Nephron (organoid): ENCODE results near the gene PEAK1.

Source experiments
- H3K27ac Mint-ChIP-seq, 3 experiments: 2 replicates each; pipeline ENCODE4 v1.8.0; 2020; ENCODE audit warnings: mixed read lengths in 3 of 3, mild to moderate bottlenecking in 2 of 3, moderate library complexity in 1 of 3
- H3K27me3 Mint-ChIP-seq: 2 replicates; pipeline ENCODE4 v1.8.0; 2021; ENCODE audit warnings: low read depth, mild to moderate bottlenecking, moderate library complexity, mixed read lengths
- H3K36me3 Mint-ChIP-seq: 2 replicates; pipeline ENCODE4 v1.8.0; 2020; ENCODE audit warnings: low read depth, mixed read lengths
- H3K4me1 Mint-ChIP-seq: 2 replicates; pipeline ENCODE4 v1.8.0; 2020; ENCODE audit warnings: mixed read lengths
- H3K4me3 Mint-ChIP-seq, 3 experiments: 2 replicates each; pipeline ENCODE4 v1.8.0; 2020; ENCODE audit warnings: mild to moderate bottlenecking in 3 of 3, mixed read lengths in 3 of 3, moderate library complexity in 2 of 3
- H3K9me3 Mint-ChIP-seq: 2 replicates; pipeline ENCODE4 v1.8.0; 2020; ENCODE audit warnings: mixed read lengths
- CTCF ChIP-seq, 3 experiments: fragments of 200-600 bp; sonication (generic); IDR thresholded peaks; one replicate each; pipeline ENCODE4 v1.5.0; 2021; ENCODE audit warnings: antibody characterized with exemption in 3 of 3; ENCODE audit not compliant: unreplicated experiment in 3 of 3

Gene PEAK1

GRCh38 chr15:77096541-77096940 is 323.4 kb downstream of the PEAK1 start:
- no peak for TF ChIP-seq CTCF (IDR thresholded peaks at IDR 0.05; ENCODE audit: unreplicated experiment in 3 of 3)
- no peaks in the 10 kb centered on the region for H3K9me3 Mint-ChIP-seq
- peaks cover 7% of the 10 kb centered on the region for H3K27me3 Mint-ChIP-seq
- no peak overlapping the region for H3K27ac Mint-ChIP-seq
- H3K4me1 Mint-ChIP-seq = peaks cover 16% of the 10 kb centered on the region
- no peaks in the 10 kb centered on the region for H3K36me3 Mint-ChIP-seq
- H3K4me3 Mint-ChIP-seq = no peak overlapping the region

DNA sequence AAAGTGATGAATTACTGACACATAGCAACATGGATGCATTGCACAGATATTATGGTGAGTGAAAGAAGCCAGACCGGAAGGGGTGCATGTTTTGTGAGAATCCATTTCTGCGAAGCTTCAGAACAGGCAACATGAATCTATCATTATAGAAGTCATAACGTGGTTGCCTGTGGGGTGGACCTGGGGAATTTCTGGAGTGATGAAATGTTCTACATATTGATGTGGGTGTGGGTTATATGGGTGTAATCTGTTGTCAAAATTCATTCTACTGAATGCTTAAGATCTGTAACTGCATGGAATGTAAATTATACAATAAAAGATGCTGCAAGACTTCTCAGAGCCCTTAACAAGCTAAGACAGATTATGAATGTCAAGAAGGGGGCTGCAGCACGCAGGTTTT is 323.8 kb downstream of the PEAK1 start:
- H3K36me3 Mint-ChIP-seq = no peaks in the 10 kb centered on the region
- peaks cover 16% of the 10 kb centered on the region for H3K4me1 Mint-ChIP-seq
- H3K9me3 Mint-ChIP-seq = no peaks in the 10 kb centered on the region
- peaks cover 7% of the 10 kb centered on the region for H3K27me3 Mint-ChIP-seq
- no peak for TF ChIP-seq CTCF (IDR thresholded peaks at IDR 0.05; ENCODE audit: unreplicated experiment in 3 of 3)
- H3K27ac Mint-ChIP-seq = peak overlapping the region in 1 of 3 experiments; percentile 8
- H3K4me3 Mint-ChIP-seq = no peak overlapping the region

- peaks cover 7% of the 10 kb centered on the region for H3K27me3 Mint-ChIP-seq
Observed at GRCh38 chr15:77094397-77095030, 325.4 kb downstream of the PEAK1 start.

GRCh38 chr15:77093436-77093835 is 326.5 kb downstream of the PEAK1 start:
- H3K4me3 Mint-ChIP-seq = no peak overlapping the region
- peaks cover 7% of the 10 kb centered on the region for H3K27me3 Mint-ChIP-seq
- H3K4me1 Mint-ChIP-seq = peaks cover 16% of the 10 kb centered on the region
- no peaks in the 10 kb centered on the region for H3K36me3 Mint-ChIP-seq
- TF ChIP-seq CTCF (IDR thresholded peaks at IDR 0.05; ENCODE audit: unreplicated experiment in 3 of 3) = no peak
- H3K27ac Mint-ChIP-seq = no peak overlapping the region
- H3K9me3 Mint-ChIP-seq = no peaks in the 10 kb centered on the region

More at GRCh38 chr15:77094397-77095030, 325.4 kb downstream of the PEAK1 start:
- TF ChIP-seq CTCF (IDR thresholded peaks at IDR 0.05; ENCODE audit: unreplicated experiment in 3 of 3) = no peak
- Mint-ChIP-seq H3K4me1 (peaks cover 16% of the 10 kb centered on the region), H3K9me3 (no peaks in the 10 kb centered on the region), H3K27ac (no peak overlapping the region), H3K4me3 (no peak overlapping the region), H3K36me3 (no peaks in the 10 kb centered on the region)

DNA sequence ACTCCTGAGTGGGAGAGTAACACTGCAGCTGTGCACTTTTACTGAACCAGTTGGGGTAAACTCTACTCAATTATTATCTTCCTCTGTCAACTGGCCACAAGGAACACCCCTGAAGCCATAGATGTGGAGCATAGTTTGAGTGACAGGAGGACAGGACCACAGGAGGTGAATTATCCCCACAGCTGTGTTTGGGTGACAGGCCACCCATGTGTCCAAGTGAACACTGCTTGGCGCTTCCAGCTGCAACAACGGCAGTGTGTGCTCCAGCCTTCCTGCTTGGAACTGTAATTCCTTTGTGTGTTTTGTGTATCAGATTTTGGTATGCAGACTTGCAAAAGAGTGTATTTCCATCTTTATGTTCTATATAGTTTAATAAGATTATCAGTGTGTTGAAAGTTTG is 328.8 kb downstream of the PEAK1 start:
- Mint-ChIP-seq H3K36me3 (no peaks in the 10 kb centered on the region), H3K4me1 (peaks cover 3% of the 10 kb centered on the region), H3K4me3 (no peak overlapping the region), H3K27me3 (no peaks in the 10 kb centered on the region), H3K27ac (no peak overlapping the region), H3K9me3 (no peaks in the 10 kb centered on the region)
- no peak for TF ChIP-seq CTCF (IDR thresholded peaks at IDR 0.05; ENCODE audit: unreplicated experiment in 3 of 3)

DNA sequence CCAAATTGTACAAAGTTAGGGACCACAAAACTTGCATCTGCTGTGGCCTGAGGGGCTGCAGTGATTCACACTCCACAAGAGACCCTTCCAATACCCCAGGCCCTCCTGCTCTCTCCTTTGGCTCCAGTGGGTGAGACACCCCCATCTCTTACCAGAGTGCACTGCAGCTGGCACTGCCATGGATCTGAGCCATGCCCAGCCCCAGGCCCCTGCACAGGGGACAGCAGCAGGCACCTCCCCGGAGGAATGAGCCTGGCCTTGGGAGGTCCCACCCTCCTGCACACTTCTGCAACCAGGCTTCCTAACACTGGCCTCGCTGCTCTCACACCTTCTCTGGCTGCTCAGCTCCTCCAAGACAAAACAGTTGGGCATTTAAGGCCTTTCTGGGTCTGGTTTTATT is 332.7 kb downstream of the PEAK1 start:
- no peak for TF ChIP-seq CTCF (IDR thresholded peaks at IDR 0.05; ENCODE audit: unreplicated experiment in 3 of 3)
- H3K36me3 Mint-ChIP-seq = no peaks in the 10 kb centered on the region

More for the DNA sequence above, 332.7 kb downstream of the PEAK1 start:
- Mint-ChIP-seq H3K9me3 (no peaks in the 10 kb centered on the region), H3K4me1 (peaks cover 5% of the 10 kb centered on the region), H3K27me3 (peaks cover 4% of the 10 kb centered on the region), H3K27ac (no peak overlapping the region), H3K4me3 (no peak overlapping the region)
